K562 (cell line): Measurements from ENCODE around the gene COX6B2. TPM values are rescaled to one million over a fixed set of nuclear protein-coding genes. Genes with fewer than 3 reads are reported as not detected.
A peak's percentile ranks its signal among the peaks of the same experiment; 100 is the strongest.

ENCODE experiments used
- ARID4B ChIP-seq: sonication (generic); formaldehyde crosslinking; IDR thresholded peaks from 2 replicates; pipeline ENCODE4 v1.8.0; 2022; ENCODE audit warnings: mild to moderate bottlenecking, missing genetic modification reagents
- CCNT2 ChIP-seq: IDR thresholded peaks from 2 replicates; pipeline ENCODE4 v1.6.1; 2011; ENCODE audit warnings: borderline replicate concordance, low read depth, mild to moderate bottlenecking, moderate library complexity, mixed read lengths, low read length; ENCODE audit not compliant: insufficient read length; ENCODE audit errors: extremely low read depth
- CTBP1 ChIP-seq: fragments of 450-650 bp; IDR thresholded peaks from 2 replicates; pipeline ENCODE4 v1.6.1; 2016; ENCODE audit warnings: borderline replicate concordance
- IFI16 ChIP-seq: fragments of 250-450 bp; sonication (Bioruptor Pico); IDR thresholded peaks from 2 replicates; pipeline ENCODE4 v2.1.2; 2022; ENCODE audit warnings: mild to moderate bottlenecking, inconsistent platforms
- MIER1 ChIP-seq: fragments of 450-650 bp; IDR thresholded peaks from 2 replicates; pipeline ENCODE4 v1.6.1; 2016; ENCODE audit warnings: antibody characterized with exemption, mild to moderate bottlenecking, low read depth
- NFE2 ChIP-seq: IDR thresholded peaks from 2 replicates; pipeline ENCODE4 v1.6.1; 2014; ENCODE audit warnings: antibody characterized with exemption, low read depth
- SAP30 ChIP-seq: fragments of 200-600 bp; sonication (generic); IDR thresholded peaks from 2 replicates; pipeline ENCODE4 v1.6.1; 2012; ENCODE audit warnings: borderline replicate concordance, low read depth, mild to moderate bottlenecking, moderate library complexity, low read length, control low read depth, inconsistent platforms; ENCODE audit not compliant: insufficient read depth, poor library complexity, severe bottlenecking
- TAF1 ChIP-seq: IDR thresholded peaks from 2 replicates; pipeline ENCODE4 v1.6.1; 2011; ENCODE audit warnings: mild to moderate bottlenecking, low read length, moderate library complexity; ENCODE audit not compliant: insufficient read depth, control insufficient read depth, severe bottlenecking; ENCODE audit errors: extremely low read depth
- ZBTB11 ChIP-seq, 3 experiments: fragments of 200-800 bp in 1 of 3; fragments of 250-450 bp in 1 of 3; fragments of 450-650 bp in 1 of 3; sonication (Bioruptor Pico) in 1 of 3; sonication (Bioruptor generic) in 1 of 3; formaldehyde crosslinking in 1 of 3; IDR thresholded peaks; 2 replicates each; pipeline versions ENCODE4 v1.6.1 to v1.8.0; 2016 to 2022; ENCODE audit warnings: mild to moderate bottlenecking in 2 of 3, missing genetic modification characterization in 2 of 3, missing compliant biosample characterization in 1 of 3, moderate library complexity in 1 of 3
- ZNF589 ChIP-seq: fragments of 200-800 bp; sonication (Bioruptor generic); IDR thresholded peaks from 2 replicates; pipeline ENCODE4 v1.6.1; 2016; ENCODE audit warnings: low read depth, missing genetic modification characterization, missing compliant biosample characterization
- polyA plus RNA-seq, 8 experiments: library from polyadenylated mRNA; depleted of rRNA in 4 of 8; stranded (reverse) in 5 of 8; unstranded in 3 of 8; fragments of >200 nt; fragmentation: Nextera tagmentation in 2 of 8; fragmentation: Illumina TruSeq in 1 of 8; extraction: Ambion mirVana in 2 of 8; extraction: Trizol in 1 of 8; gene quantifications; 2 replicates each; pipeline versions ENCODE4 v1.2.1 to v1.2.3, GENCODE V29; 2011 to 2014; ENCODE audit warnings: inconsistent platforms in 1 of 8, missing spikeins in 1 of 8
- total RNA-seq, 7 experiments: library from RNA; depleted of rRNA in 6 of 7; stranded (reverse); fragments of >200 nt in 6 of 7; fragmentation: Illumina TruSeq in 2 of 7; extraction: Trizol in 2 of 7; gene quantifications; 2 replicates each; pipeline versions ENCODE4 v1.2.1 to v1.2.3, GENCODE V29; 2011 to 2021; ENCODE audit warnings: low replicate concordance in 1 of 7

COX6B2 gene
- total and polyA plus RNA-seq, 9 of the 15 experiments (the other 6 are each of a cell fraction or from before 2014, with no cell fraction given) = 0.40 to 2.5 (median 0.83) TPM

GRCh38 chr19:55384131-55384919, 29.8 kb upstream of the COX6B2 start, which contains the start of gene TMEM238 (continued):
- TF ChIP-seq ARID4B = 0 out of 2 replicates have a peak, but pooled peaks have one; percentile 24
- TF ChIP-seq IFI16 = no peak
- 0 out of 2 replicates have a peak, but pooled peaks have one; percentile 25 for TF ChIP-seq CTBP1
- peak; percentile 12 for TF ChIP-seq CCNT2
- no peak for TF ChIP-seq NFE2
- TF ChIP-seq ZBTB11 (CRISPR knock-in tag; IDR thresholded peaks at IDR 0.05) = peak in 2 of 3 experiments; percentile 16 to 28; a peak in 2 of 6 replicates
- peak; percentile 59 for TF ChIP-seq SAP30
- peak; percentile 59; the same call in 1 of the 2 replicates for TF ChIP-seq ZNF589
- peak; percentile 8 for TF ChIP-seq TAF1
- TF ChIP-seq MIER1 = no peak
- TF ChIP-seq, all 486 proteins: peak for 42
